Left cardiac atrium (tissue), 4 donors: ENCODE results near the gene AUTS2. TPM values are rescaled to one million over a fixed set of nuclear protein-coding genes. Genes with fewer than 3 reads are reported as not detected.

Experiments
- ATAC-seq, 2 donors: fragments of 200-7000 bp; cut with Tn5 transposase; one replicate each; pipeline ENCODE4 v1.9.1; 2020; ENCODE audit warnings: mild to moderate bottlenecking in 2 of 2, moderate library complexity in 2 of 2
- DNase-seq: peaks from one replicate; pipeline ENCODE4 v3.0.0-alpha.2; 2020
- intact Hi-C, 2 donors: fragments of 100-400 bp; cut with DNase I; formaldehyde crosslinking; loops; one replicate each; pipeline versions ENCODE4 v1.14.1 to v1.15.1; 2022 to 2023
- total RNA-seq, 2 donors: library from RNA; stranded (reverse); fragmentation: NEBNext Ultra II Directional; extraction: Animal tissue kit (Norgen Biotek cat#: 25700); gene quantifications; one replicate each; pipeline ENCODE4 v1.2.1, GENCODE V29; 2021
- donor health status: DM: no; HTN: yes; CAD: no.
- donor health status: DM: no; HTN: yes; CAD: no; lungs with severe emphysema.
- donor health status: DM: yes; HTN: yes; CAD: no.
- donor health status: Dilated cardiomyopathy.

AUTS2 gene
- total RNA-seq, 2 donors from 2014 or later = 10.5 to 15.2 TPM

GRCh38 chr7:70668606-70669358 is 1070.5 kb downstream of the AUTS2 start:
- peak; percentile 46 for DNase-seq
- intact Hi-C loops = no loop called here
- ATAC-seq = peak; percentile 96 to 97

- ATAC-seq (no peak), DNase-seq (no peak)
- intact Hi-C loops = no loop called here
These were observed 1071.6 kb downstream of the AUTS2 start for GRCh38 chr7:70669854-70670253.

- intact Hi-C loops = no loop called here
- no peak for DNase-seq
- ATAC-seq = no peak
These were observed 1072.0 kb downstream of the AUTS2 start for GRCh38 chr7:70670288-70670687.

- peak in 1 of 2 donors; percentile 26 for ATAC-seq
- no peak for DNase-seq
- intact Hi-C loops = no loop called here
These were observed 1075.7 kb downstream of the AUTS2 start for GRCh38 chr7:70673778-70674570.

GRCh38 chr7:70674571-70675010 is 1076.3 kb downstream of the AUTS2 start:
- DNase-seq (no peak), ATAC-seq (peak in 1 of 2 donors; percentile 39)
- intact Hi-C loops = no loop called here

- ATAC-seq (no peak), DNase-seq (no peak)
- intact Hi-C loops = no loop called here
These were observed 1078.0 kb downstream of the AUTS2 start for GRCh38 chr7:70676243-70676642.

- intact Hi-C loops = no loop called here
- no peak for ATAC-seq
- no peak for DNase-seq
These were observed 1080.5 kb downstream of the AUTS2 start for GRCh38 chr7:70678621-70679251.

- ATAC-seq = peak in 1 of 2 donors; percentile 15
- no peak for DNase-seq
- intact Hi-C loops = no loop called here
These were observed 1081.4 kb downstream of the AUTS2 start for GRCh38 chr7:70679661-70680060.

GRCh38 chr7:70680306-70680705 is 1082.0 kb downstream of the AUTS2 start:
- intact Hi-C loops = no loop called here
- ATAC-seq (no peak), DNase-seq (no peak)

GRCh38 chr7:70680743-70681468 is 1082.6 kb downstream of the AUTS2 start:
- intact Hi-C loops = no loop called here
- no peak for ATAC-seq
- DNase-seq = no peak

GRCh38 chr7:70681469-70682350 is 1083.4 kb downstream of the AUTS2 start:
- ATAC-seq (no peak), DNase-seq (no peak)
- intact Hi-C loops = no loop called here

- ATAC-seq = no peak
- intact Hi-C loops = no loop called here
- DNase-seq = no peak
These were observed 1085.9 kb downstream of the AUTS2 start for GRCh38 chr7:70684173-70684572.

- intact Hi-C loops = no loop called here
- peak; percentile 7 to 28 for ATAC-seq
- DNase-seq = no peak
These were observed 1095.0 kb downstream of the AUTS2 start for GRCh38 chr7:70693321-70693685.

GRCh38 chr7:70693686-70694433 is 1095.6 kb downstream of the AUTS2 start:
- peak; percentile 75 for DNase-seq
- intact Hi-C loops = no loop called here
- peak; percentile 84 to 89 for ATAC-seq

GRCh38 chr7:70694434-70694970 is 1096.2 kb downstream of the AUTS2 start:
- peak; percentile 42 for DNase-seq
- intact Hi-C loops = no loop called here

GRCh38 chr7:70694971-70695794 is 1096.9 kb downstream of the AUTS2 start:
- ATAC-seq = peak; percentile 18 to 42
- intact Hi-C loops = loop anchor here (5.0 kb wide), 2 partner anchors 503 to 653 kb away; no protein-coding TSS in a partner anchor
- DNase-seq = peak; percentile 28

More at GRCh38 chr7:70694434-70694970, 1096.2 kb downstream of the AUTS2 start:
- peak; percentile 50 to 55 for ATAC-seq

- DNase-seq (no peak), ATAC-seq (no peak)
- intact Hi-C loops = loop anchor here (5.0 kb wide), 2 partner anchors 503 to 653 kb away; no protein-coding TSS in a partner anchor
These were observed 1097.5 kb downstream of the AUTS2 start for GRCh38 chr7:70695795-70696083.
